ENCODE results near the gene GNAI2. TPM values are rescaled to one million over a fixed set of nuclear protein-coding genes. Genes with fewer than 3 reads are reported as not detected.

The GNAI2 gene
- total and polyA plus RNA-seq, 2 donors (not counting 3 experiments of a cell fraction or from before 2014, with no cell fraction given): 767 to 1,875 TPM

DNA sequence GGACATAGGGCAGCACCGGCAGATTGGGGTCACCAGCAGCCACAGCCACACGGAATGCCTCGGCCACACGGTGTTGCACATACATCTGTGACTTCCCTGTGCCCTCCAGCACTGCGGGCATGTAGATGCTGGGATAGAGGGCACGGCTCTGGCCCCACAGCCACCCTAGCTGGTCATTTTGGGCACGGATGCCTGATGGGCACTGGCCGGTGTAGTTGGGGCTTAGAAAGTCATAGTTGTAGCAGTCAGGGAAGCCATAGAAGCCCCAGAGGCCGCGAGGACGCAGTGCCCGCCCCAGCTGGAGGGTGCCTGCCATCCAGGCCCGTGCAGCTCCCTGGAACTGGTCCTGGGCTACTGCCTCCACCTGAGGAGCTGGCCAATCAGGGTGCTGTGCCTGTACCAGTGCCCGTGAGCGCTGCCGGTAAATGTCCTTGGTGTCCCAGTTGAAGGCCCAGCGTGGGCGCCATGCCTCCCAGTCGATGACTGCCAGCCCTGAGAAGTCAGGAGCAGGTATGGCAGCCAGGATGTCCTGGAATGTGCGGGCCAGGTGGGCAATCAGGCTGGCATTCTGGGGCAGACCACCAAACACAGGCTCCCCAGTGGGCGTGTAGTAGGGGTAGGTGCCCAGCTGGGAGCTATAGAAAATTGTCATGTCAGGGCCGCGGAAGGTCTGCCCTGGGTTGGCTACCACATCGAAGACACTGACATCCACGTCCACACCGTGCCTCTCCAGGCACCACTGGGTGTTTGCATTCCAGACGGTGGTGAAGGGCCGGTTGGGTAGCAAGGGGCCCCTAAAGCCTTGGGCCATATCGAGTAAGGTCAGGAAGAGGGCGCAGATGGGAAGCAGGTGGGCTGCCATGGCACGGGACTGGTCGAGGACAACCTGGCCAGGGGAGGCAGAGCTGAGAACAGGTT is 66.3 kb downstream of the GNAI2 start:
- Histone ChIP-seq H4K20me1 (replicated peaks; ENCODE audit: control insufficient read depth, extremely low read depth, insufficient read depth, low read length) (no peaks in the 10 kb centered on the region), H3K9ac (replicated peaks; ENCODE audit: extremely low read depth, insufficient read depth, low read length) (no peak overlapping the region), H2AFZ (ENCODE audit: low read depth, low read length) (no peak overlapping the region), H3K79me2 (ENCODE audit: control insufficient read depth, insufficient read depth, low read length) (no peaks in the 10 kb centered on the region), H3K9me1 (replicated peaks; ENCODE audit: control insufficient read depth, extremely low read depth, insufficient read depth, low read length) (no peaks in the 10 kb centered on the region), H3K4me2 (ENCODE audit: insufficient read depth, low read length) (no peak overlapping the region), H3K27me3 (ENCODE audit: control insufficient read depth in 2 of 2, insufficient read depth in 2 of 2, low read length in 2 of 2) (no peaks in the 10 kb centered on the region), H3K36me3 (ENCODE audit: control insufficient read depth in 2 of 2, extremely low read depth in 1 of 2, insufficient read depth in 2 of 2, low read length in 2 of 2) (no peaks in the 10 kb centered on the region), H3K4me1 (ENCODE audit: control insufficient read depth, extremely low read depth, insufficient read depth, low read length) (peaks cover 25% of the 10 kb centered on the region), H3K9me3 (replicated peaks; ENCODE audit: control insufficient read depth, insufficient read depth, low read length) (no peaks in the 10 kb centered on the region), H3K27ac (ENCODE audit: insufficient read depth, low read depth, low read length) (no peak overlapping the region), H3K4me3 (replicated peaks in 1 of 3; ENCODE audit: insufficient read depth in 1 of 3, low read depth in 1 of 3, low read length in 3 of 3) (no peak overlapping the region)
- dilution Hi-C loops (cut with MboI; ENCODE audit: extremely low pct_ligation_motif_present, low sequenced_read_pairs) (no loop called here), intact Hi-C loops (cut with micrococcal nuclease) (no loop called here)
- ChIA-PET POLR2A (no interaction called here), CTCF (interaction anchor here (6.6 kb wide), 1 partner anchor 22 kb away, joined by 48 read pairs; the partner anchor contains the start of gene HYAL2)
- FAIRE-seq (no peak), DNase-seq (ENCODE audit: low read depth, low spot score) (no peak)
- TF ChIP-seq, protein P1, sequence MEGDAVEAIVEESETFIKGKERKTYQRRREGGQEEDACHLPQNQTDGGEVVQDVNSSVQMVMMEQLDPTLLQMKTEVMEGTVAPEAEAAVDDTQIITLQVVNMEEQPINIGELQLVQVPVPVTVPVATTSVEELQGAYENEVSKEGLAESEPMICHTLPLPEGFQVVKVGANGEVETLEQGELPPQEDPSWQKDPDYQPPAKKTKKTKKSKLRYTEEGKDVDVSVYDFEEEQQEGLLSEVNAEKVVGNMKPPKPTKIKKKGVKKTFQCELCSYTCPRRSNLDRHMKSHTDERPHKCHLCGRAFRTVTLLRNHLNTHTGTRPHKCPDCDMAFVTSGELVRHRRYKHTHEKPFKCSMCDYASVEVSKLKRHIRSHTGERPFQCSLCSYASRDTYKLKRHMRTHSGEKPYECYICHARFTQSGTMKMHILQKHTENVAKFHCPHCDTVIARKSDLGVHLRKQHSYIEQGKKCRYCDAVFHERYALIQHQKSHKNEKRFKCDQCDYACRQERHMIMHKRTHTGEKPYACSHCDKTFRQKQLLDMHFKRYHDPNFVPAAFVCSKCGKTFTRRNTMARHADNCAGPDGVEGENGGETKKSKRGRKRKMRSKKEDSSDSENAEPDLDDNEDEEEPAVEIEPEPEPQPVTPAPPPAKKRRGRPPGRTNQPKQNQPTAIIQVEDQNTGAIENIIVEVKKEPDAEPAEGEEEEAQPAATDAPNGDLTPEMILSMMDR (IDR thresholded peaks at IDR 0.05; ENCODE audit: extremely low read depth in 1 of 2, insufficient read depth in 1 of 2, low read depth in 1 of 2, low read length in 2 of 2): no peak
- TF ChIP-seq POLR2A (IDR thresholded peaks at IDR 0.05; ENCODE audit: low read depth, low read length) (peak; percentile 3), POLR2AphosphoS5 (IDR thresholded peaks at IDR 0.05; ENCODE audit: insufficient read depth, low read depth, low read length) (no peak), EZH2 (IDR thresholded peaks at IDR 0.05; ENCODE audit: borderline replicate concordance, low read depth, low read length, severe bottlenecking) (no peak), JUN (IDR thresholded peaks at IDR 0.05; ENCODE audit: borderline replicate concordance, insufficient read depth, insufficient read length, low read depth) (no peak)
- BruUV-seq (replicated peaks): no TSS peak

Measured in endothelial cell of umbilical vein (primary cell).